Iris pigment epithelial cell (primary cell): Measurements from ENCODE around the gene ZBTB14.
A peak's percentile ranks its signal among the peaks of the same experiment; 100 is the strongest.

Source experiments
- DNase-seq: peaks from one replicate; pipeline ENCODE4 v3.0.0-alpha.2; 2011; ENCODE audit warnings: low read depth

ZBTB14 gene

GRCh38 chr18:5295231-5295920 is at the start of gene ZBTB14:
TSS of gene ZBTB14 (minus strand) at chr18:5295726. CDS start at chr18:5293246, 2,480 bp downstream.
- DNase-seq = peak; percentile 55

- no peak for DNase-seq
Measured at GRCh38 chr18:5339202-5339834, 43.8 kb upstream of the ZBTB14 start.

GRCh38 chr18:5334456-5335075 is 39.0 kb upstream of the ZBTB14 start:
- DNase-seq = no peak

- no peak for DNase-seq
Measured at GRCh38 chr18:5318061-5318700, 22.7 kb upstream of the ZBTB14 start.

GRCh38 chr18:5317186-5317585 is 21.7 kb upstream of the ZBTB14 start:
- DNase-seq = peak; percentile 12

- DNase-seq = no peak
Measured at GRCh38 chr18:5315838-5316237, 20.3 kb upstream of the ZBTB14 start.

- no peak for DNase-seq
Measured at GRCh38 chr18:5311301-5311989, 15.9 kb upstream of the ZBTB14 start.

GRCh38 chr18:5309888-5310470 is 14.5 kb upstream of the ZBTB14 start:
- no peak for DNase-seq

- no peak for DNase-seq
Measured at GRCh38 chr18:5305835-5306234, 10.3 kb upstream of the ZBTB14 start.

GRCh38 chr18:5304232-5304631 is 8.7 kb upstream of the ZBTB14 start:
- no peak for DNase-seq

GRCh38 chr18:5303636-5304035 is 8.1 kb upstream of the ZBTB14 start:
- no peak for DNase-seq

- DNase-seq = no peak
Measured at GRCh38 chr18:5302606-5303005, 7.1 kb upstream of the ZBTB14 start.

GRCh38 chr18:5300476-5301010 is 5.0 kb upstream of the ZBTB14 start:
- DNase-seq = no peak

- no peak for DNase-seq
Measured at GRCh38 chr18:5298156-5298852, 2.8 kb upstream of the ZBTB14 start.

- no peak for DNase-seq
Measured at GRCh38 chr18:5297597-5297996, 2.1 kb upstream of the ZBTB14 start.

GRCh38 chr18:5296706-5297320 is 1.3 kb upstream of the ZBTB14 start:
- peak; percentile 90 for DNase-seq

GRCh38 chr18:5295981-5296705 is 617 bp upstream of the ZBTB14 start:
- DNase-seq = peak; percentile 98

GRCh38 chr18:5294457-5295230 is 882 bp downstream of the ZBTB14 start:
- DNase-seq = peak; percentile 51

- peak; percentile 4 for DNase-seq
Measured at GRCh38 chr18:5294113-5294456, 1.4 kb downstream of the ZBTB14 start.
